HL-60/S4 (cell line): ENCODE results near the gene ADAMTSL1.

Source experiments
- in situ Hi-C: fragments of 300-500 bp; cut with MboI; formaldehyde crosslinking; loops from 2 replicates; pipeline ENCODE4 v1.14.3; 2022; ENCODE audit warnings: low sequenced_read_pairs

ADAMTSL1 gene

DNA sequence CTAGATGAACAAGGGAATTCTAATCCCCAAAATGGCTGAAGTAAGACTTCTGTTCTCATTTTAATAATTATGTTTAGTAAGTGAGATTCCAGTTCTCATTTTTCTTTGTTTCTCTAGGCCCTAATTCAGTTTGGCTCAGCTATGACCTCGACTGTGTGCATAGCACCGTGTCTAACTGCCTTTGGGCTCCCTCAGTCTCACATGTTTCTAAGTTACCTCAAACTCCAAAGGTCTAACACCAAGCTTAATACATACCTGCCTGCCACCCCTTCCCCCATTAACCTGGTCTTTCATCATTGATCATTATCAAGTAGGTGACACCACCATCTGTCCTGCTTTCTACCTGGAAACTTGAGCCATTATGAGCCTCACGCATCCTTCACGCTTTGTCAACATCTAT, 285.9 kb downstream of the ADAMTSL1 start:
- in situ Hi-C loops, result no loop called here

DNA sequence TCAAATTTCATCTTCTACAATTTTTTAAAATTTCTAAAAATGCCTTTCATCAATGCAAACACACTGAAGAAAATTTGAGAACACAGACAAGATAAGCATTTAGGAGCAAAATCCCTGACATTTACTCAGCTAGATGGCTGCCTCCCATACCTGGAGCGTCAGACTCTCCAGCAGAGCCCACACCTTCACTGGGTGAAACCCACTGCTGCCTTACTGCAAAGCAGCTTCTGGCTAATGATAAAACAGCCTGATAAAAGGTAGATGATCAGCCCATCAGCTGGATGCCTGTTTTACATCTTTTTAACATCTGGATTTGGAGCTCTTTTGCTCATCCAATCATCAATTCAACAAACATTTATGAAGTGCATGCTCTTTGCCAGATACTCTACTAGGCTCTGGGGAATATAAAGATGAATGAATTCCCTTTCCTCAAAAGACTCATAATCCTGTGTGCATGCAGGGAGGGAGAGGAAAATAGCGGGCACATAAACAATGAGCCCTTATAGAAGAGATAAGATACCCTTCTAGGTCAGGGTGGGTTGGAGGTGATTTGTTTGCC, 287.9 kb downstream of the ADAMTSL1 start:
- in situ Hi-C loops, result no loop called here

DNA sequence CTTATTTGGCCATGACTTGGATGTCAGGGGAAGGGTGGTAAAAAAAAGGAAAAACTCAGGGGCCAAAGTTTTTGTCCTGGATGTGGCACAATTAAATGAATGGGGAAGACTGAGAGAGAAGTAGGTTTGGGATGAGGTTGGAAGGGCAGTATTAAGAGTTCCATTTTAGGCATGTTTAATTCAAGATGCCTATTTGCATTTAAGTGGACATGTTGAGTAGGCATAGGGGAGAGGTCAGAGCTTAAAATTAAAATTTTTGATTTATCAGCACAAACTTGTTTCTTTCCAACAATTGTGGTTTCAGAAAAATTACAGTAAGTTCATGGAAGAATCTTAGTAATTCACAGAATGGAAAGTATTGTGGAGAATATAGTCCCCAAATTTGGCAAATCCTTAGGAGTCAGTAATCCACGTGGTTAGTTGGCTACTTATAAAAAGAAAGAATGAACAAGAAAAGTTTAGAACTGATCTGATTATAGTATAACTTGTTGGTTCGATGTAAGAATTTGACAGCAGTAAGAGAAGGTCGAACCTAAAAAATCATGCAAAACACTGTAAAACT, 293.1 kb downstream of the ADAMTSL1 start:
- in situ Hi-C loops, result no loop called here

DNA sequence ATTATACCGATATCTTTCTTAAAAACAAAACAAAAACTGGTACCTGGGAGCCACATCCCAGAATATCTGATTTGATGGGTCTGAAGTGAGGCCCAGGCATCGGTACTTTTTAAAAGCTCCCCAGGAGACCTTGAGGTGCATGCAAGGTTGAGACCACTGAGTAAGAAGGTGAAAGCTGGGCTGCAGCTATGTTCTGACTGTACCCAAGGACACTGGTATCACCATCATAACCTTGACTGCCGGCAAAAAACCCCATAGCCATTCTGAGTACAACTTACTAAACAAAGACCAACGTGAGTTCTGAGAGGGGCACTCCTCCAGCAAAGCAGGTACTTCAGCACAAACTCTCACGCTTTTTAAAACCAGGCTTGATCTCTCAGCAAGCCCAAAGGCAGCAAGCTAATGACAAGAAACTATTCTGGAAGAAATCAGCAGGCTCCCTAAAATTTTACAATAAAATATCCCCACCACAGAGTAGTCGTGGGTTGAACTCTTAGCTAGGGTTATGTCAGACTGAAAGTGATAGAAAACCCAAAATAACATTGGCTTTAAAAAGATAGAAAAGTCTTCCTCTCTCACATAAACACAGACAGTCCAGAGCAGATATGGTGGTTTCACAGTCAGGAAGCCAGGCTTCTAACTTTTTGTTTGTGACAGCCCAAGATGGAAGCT, 295.1 kb downstream of the ADAMTSL1 start:
- in situ Hi-C loops, result no loop called here

DNA sequence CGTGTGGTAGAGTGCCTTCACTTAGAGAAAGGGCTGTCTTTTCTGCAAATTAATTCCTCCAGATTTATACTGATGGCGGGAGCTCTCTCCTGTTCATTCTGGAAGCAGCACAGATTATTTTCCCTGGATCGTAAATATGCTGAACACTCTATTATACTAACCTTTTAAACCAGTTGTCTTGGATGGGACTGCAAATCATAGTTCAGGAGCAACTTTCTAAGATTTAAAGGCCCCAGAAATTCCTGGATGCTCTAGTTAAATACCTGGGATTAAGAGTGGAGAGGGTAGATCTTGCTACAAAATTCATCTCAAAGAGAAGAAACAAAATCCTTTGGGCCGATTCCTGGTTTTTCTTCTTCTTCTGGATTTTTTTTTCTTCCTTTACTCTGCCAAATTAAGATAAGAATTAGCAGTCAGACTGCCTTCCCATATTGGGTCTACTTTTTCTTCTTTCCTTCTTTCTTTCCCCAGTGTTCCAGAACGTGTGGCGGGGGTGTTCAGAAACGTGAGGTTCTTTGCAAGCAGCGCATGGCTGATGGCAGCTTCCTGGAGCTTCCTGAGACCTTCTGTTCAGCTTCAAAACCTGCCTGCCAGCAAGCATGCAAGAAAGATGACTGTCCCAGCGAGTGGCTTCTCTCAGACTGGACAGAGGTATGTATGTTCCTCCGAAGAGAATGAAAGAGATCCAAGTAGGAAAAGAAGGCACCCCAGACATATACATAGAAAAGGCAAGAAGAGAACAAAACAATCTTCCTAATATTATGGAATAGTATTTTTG, 296.4 kb downstream of the ADAMTSL1 start:
- in situ Hi-C loops, result no loop called here

DNA sequence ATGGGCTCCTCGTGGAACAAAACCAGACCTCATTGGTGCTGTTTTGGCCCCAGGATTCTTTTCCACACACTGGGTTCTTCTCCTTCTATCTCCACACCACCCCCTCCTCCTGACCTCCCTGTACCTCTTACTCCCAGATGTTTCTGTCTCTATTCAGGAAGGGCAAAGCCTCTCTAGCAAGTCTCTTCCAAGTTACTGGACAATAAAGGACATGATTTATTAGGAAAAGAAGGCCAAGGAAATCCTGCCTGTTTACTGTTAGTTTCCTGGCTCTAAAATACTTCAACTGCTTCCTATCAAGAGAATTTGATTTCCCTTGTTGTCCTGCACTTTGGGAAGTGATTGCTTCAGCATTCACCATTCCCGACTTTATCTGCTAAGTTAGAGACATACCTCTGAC, 297.1 kb downstream of the ADAMTSL1 start:
- in situ Hi-C loops, result no loop called here

DNA sequence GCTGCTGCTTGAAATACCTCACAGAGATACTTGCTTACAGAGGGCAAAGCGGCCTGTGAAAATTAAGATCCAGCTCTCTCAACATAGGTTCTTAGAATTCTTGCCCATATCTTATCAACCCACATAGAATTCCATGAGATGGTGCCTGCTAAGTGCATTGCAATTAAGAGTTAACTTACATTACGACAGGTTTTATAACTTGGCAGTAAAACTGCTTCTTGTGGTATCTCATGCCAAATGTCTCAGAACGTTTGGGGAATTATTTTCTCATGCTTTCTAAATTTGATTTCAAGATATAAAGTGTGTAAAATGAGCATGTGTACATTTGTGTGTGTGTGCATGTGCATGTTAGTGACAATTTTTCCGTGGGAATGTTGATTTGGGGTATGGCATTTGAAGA, 297.8 kb downstream of the ADAMTSL1 start:
- in situ Hi-C loops, result no loop called here

DNA sequence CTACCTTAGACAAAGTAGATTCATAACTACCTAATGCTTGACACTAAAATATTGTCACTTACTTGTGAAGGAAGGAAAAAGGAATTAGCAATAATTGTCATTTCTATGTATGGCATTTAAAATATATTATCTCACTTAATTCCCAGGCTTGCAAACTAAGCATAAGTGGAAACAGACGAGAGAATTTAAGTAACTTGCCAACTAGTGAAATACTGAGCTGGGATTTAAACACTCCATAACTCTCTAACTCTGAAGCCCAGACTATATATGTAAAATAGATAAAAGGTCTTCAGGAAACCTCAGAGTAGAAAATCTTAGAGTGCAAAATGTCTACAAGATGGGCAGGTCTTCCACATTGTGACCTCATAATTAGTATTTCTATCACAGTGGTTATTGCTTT, 301.3 kb downstream of the ADAMTSL1 start:
- in situ Hi-C loops, result no loop called here

DNA sequence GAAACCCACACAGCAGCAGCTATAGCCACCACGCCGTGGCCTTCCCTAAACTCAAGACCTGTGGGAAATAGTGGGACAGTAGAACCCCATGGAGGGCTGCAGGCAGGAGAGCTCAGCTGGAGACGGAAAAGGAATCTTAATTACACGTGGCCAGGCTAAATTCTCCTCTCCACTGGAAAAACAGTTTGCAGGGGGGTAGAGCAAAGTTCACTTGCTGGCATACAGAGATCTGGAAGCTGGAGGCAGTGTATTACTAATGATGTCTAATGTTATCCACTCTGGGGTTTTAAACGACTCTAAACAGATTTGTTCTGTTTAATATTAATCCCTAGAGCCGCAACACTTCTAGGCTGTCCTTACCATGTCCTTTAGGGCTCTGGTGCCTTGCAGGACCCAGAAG, 302.0 kb downstream of the ADAMTSL1 start:
- in situ Hi-C loops, result no loop called here

DNA sequence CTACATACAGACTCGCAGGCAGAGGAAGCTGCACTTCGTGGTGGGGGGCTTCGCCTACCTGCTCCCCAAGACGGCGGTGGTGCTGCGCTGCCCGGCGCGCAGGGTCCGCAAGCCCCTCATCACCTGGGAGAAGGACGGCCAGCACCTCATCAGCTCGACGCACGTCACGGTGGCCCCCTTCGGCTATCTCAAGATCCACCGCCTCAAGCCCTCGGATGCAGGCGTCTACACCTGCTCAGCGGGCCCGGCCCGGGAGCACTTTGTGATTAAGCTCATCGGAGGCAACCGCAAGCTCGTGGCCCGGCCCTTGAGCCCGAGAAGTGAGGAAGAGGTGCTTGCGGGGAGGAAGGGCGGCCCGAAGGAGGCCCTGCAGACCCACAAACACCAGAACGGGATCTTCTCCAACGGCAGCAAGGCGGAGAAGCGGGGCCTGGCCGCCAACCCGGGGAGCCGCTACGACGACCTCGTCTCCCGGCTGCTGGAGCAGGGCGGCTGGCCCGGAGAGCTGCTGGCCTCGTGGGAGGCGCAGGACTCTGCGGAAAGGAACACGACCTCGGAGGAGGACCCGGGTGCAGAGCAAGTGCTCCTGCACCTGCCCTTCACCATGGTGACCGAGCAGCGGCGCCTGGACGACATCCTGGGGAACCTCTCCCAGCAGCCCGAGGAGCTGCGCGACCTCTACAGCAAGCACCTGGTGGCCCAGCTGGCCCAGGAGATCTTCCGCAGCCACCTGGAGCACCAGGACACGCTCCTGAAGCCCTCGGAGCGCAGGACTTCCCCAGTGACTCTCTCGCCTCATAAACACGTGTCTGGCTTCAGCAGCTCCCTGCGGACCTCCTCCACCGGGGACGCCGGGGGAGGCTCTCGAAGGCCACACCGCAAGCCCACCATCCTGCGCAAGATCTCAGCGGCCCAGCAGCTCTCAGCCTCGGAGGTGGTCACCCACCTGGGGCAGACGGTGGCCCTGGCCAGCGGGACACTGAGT, 303.2 kb downstream of the ADAMTSL1 start:
- in situ Hi-C loops, result no loop called here

DNA sequence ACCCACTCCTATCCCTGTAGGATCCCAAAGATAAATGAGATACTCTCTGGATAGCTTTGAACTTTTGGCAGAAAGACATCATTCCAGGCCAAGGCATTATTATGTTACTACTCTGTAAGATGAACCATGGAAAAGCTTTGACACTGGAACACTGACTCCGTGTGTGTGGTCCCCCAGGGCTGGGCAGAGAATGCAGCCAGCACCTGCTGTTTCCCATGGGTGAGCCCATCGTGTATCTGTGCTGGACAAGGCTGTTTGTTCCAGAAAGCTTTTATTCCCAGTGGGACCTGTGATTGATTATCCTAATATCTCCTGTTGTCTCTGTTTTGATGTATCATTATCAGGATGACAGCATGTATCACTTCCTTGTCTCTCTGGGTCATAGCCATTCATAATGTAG, 304.2 kb downstream of the ADAMTSL1 start:
- in situ Hi-C loops, result no loop called here

DNA sequence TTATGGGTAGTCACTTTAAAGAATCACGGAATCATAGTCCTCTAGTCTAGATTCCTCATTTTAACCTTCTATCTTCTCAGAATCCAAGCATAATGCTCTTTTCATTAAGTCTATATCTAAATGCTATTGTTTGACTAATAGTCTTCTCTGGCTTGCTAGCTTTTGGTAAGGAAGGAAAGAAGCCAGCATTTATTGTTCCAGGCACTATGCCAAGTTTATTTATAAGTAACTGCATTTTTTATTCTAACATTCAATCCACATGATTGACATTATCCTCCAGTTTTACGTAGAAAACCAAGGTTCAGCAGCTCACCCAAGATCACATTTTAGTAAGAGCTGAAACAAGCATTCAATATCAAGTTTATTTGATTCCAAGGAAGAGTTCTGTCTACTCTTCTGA, 304.9 kb downstream of the ADAMTSL1 start:
- in situ Hi-C loops, result no loop called here

DNA sequence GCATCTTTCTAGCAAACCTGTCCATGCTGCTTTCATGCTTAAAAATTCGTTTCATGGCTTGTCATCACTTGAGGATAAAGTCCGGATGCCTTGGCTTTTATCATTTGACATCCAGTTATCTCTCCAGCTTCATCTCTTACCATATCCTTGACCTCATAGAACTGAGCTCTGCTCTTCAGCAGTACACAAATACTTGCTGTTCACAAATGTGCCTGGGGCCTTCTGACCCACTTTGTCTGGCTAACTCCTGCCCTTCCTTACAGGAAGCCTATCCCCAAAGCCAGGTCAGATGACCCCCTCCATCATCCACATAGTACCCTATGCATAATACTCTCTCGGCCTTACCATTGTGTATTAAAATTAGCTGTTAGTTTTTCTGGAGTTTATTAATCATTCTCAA, 310.0 kb downstream of the ADAMTSL1 start:
- in situ Hi-C loops, result no loop called here

DNA sequence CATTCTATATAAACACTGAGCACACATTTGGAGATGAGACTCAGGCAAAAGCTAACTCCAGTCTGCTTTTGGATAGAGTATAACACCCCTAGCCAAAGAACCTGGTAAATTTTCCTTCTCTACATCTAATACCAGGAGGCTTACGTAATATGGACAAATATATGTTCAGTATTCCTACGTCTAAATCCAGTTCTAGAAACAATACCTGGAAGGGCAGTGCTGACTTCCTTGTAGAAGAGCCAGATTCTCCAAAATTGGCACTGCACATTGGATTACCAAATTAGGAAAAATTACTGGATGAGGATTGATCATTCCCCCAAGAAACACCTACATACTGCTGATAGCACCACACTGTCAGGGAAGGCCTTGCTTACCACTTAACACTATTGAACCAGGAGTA, 311.7 kb downstream of the ADAMTSL1 start:
- in situ Hi-C loops, result no loop called here

DNA sequence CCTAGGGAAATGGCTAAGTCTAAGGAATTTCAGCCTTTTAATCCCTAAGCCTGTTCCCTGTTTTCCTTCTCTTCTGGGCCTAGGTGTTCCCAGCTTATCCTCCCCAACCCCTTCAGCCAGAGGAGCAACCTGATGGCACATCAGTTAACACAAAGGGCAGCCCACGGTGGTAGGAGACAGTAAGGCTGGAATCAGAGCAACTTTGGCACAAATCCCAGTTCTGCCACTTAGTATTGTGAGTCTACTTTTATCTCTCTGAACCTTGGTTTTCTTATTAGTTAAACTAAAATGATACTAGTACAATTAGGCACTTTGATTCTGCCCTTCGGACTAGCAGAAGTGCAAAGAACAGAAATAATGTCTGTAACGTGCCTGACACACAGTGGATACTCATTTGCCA, 312.2 kb downstream of the ADAMTSL1 start:
- in situ Hi-C loops, result no loop called here

DNA sequence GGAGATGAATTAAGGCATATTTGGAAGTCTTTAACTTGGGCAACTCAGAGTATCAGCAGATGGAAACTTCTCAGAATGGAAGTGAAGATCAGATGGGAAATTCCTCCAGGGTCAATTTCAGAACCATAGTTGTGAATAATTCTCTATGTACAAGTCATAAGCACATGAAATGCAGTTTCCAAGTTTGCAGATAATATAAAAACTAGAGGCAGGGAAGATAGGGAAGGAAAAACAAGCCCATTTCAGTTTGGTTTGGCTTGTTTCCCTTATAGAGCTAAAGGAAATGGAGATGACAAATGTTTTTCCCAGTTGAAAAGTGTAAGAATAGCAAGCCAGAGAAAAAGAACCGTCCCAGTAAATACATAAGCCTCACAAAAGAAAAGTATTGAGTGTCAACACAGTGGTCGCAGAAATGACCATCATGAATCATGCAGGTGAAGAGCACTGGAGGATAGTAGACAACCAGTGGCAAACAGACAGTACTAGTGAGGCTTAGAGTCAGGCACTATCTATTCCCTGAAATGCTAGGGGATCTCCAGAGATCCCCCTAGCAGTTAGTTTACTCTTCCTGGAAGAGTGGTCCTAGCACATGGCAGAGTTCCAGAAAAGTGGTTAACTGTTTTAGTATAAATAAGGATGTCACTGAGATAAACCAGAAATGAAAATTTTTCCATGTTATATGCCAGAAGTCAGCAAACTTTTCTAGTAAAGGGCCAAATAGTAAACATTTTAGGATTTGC, 313.1 kb downstream of the ADAMTSL1 start:
- in situ Hi-C loops, result no loop called here

DNA sequence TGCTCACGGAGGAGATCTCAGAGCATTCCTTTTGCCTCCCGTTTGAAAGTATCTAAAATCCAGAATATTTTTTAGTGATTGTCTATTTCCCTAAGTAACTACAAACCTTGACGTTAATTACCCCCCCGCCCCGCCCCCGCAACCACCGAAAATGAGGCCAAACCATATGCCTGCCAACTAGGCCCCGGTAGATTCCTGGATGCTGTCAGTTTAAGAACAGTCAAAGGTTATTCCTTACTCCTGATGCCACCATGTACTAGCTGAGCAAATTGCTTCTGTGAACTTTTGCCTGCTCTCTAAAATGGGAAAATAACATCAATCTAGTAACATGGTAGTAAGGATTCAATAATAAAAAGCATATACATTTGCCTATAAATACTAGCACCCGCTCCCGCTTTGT, 314.3 kb downstream of the ADAMTSL1 start:
- in situ Hi-C loops, result no loop called here

DNA sequence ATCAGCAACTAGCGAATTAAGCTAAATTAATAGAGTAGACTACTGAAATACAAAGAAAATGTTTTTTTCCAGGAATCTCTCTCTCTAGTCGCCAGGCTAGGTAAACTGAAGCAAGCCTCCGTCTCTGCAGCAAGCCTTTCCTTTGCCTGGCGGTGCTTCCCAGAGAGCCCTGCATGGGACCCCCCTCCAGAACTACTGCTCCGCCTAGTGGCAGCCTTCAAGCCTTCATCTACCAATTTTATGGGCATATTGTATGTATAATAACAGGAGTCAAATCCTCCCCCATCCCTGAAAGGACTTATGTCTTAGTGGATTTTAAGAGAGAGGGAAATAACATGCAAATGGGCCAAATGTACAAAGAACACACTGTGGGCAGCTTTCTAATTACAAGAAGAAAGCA, 317.1 kb downstream of the ADAMTSL1 start:
- in situ Hi-C loops, result no loop called here

DNA sequence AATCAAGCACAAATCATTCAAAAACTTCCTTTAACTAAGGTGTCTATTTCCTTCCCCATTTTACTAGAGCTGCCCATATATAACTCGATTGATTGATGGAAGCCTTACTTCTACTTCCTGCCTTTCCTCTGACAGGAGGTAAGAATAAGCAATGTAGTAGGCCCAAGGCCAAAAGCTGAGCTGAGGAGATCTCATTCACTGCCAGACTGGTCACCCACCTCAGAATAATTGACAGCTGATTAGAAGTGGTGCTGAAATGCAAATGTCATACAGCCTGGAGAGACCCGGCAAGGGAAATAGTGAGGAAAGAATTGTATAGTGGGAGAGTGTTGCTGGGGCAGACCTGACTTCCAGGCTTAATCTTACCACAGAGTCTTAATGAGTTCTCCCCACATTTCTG, 319.2 kb downstream of the ADAMTSL1 start:
- in situ Hi-C loops, result no loop called here
